ENCODE measurements around the gene BSPH1. TPM values are rescaled to one million over a fixed set of nuclear protein-coding genes. Genes with fewer than 3 reads are reported as not detected.

Gene BSPH1
- total and polyA plus RNA-seq, 2 experiments from 2014 or later, result not detected

DNA sequence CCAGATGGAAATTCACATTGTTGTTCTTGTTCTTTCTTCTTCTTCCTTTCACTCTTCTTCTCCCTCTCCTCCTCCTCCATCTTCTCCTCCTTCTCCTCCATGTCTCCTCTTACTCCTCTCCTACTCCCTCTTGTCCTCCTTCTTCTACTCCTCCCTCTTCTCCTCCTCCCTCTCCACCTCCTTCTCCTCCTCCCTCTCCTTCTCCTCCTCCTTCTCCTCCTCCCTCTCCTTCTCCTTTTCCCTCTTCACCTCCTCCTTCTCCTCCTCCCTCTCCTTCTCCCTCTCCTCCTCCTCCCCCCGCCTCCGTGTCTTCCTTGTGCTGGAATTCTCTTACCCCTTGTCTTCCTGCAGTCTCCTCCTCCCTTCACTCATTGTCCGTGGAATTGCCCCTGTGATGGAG, 33.5 kb upstream of the BSPH1 start:
- no peak overlapping the region for H3K27ac ChIP-seq
- TF ChIP-seq, protein P1, sequence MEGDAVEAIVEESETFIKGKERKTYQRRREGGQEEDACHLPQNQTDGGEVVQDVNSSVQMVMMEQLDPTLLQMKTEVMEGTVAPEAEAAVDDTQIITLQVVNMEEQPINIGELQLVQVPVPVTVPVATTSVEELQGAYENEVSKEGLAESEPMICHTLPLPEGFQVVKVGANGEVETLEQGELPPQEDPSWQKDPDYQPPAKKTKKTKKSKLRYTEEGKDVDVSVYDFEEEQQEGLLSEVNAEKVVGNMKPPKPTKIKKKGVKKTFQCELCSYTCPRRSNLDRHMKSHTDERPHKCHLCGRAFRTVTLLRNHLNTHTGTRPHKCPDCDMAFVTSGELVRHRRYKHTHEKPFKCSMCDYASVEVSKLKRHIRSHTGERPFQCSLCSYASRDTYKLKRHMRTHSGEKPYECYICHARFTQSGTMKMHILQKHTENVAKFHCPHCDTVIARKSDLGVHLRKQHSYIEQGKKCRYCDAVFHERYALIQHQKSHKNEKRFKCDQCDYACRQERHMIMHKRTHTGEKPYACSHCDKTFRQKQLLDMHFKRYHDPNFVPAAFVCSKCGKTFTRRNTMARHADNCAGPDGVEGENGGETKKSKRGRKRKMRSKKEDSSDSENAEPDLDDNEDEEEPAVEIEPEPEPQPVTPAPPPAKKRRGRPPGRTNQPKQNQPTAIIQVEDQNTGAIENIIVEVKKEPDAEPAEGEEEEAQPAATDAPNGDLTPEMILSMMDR (IDR thresholded peaks at IDR 0.05; ENCODE audit: low read depth, low read length), result no peak
- no peaks in the 10 kb centered on the region for H3K27me3 ChIP-seq
- H3K36me3 ChIP-seq, result no peaks in the 10 kb centered on the region
- no peak for DNase-seq (ENCODE audit: low read depth in 1 of 2, low spot score in 1 of 2)
- no peaks in the 10 kb centered on the region for H3K9me3 ChIP-seq (ENCODE audit: low read depth)
- no peaks in the 10 kb centered on the region for H3K4me1 ChIP-seq (ENCODE audit: low read depth)
- H3K4me3 ChIP-seq, result no peak overlapping the region

DNA sequence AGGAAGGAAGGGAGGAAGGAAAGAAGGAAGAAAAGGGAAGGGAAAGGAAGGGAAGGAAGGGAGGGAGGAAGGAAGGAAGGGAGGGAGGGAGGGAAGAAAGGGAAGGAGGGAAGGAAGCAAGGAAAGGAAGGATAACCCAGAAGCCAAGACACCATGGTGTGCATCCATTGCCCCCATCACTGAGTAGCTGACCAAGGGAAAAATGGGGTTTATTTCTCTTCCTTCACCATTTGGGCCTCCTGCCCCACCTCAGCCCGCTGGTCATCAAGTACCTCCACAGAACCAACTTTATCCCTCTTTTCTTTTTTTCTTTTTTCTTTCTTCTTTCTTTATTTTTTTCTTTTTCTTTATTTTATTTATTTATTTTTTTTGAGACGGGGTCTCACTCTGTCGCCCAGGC, 31.5 kb upstream of the BSPH1 start:
- Histone ChIP-seq H3K27ac (no peak overlapping the region), H3K4me1 (ENCODE audit: low read depth) (no peaks in the 10 kb centered on the region), H3K4me3 (no peak overlapping the region), H3K9me3 (ENCODE audit: low read depth) (no peaks in the 10 kb centered on the region), H3K27me3 (no peaks in the 10 kb centered on the region), H3K36me3 (no peaks in the 10 kb centered on the region)
- DNase-seq (ENCODE audit: low read depth in 1 of 2, low spot score in 1 of 2), result no peak
- TF ChIP-seq, protein P1 (IDR thresholded peaks at IDR 0.05; ENCODE audit: low read depth, low read length), result no peak

GRCh38 chr19:48023011-48023410, 31.0 kb upstream of the BSPH1 start:
- TF ChIP-seq, protein P1 (IDR thresholded peaks at IDR 0.05; ENCODE audit: low read depth, low read length), result no peak
- H3K9me3 ChIP-seq (ENCODE audit: low read depth), result no peaks in the 10 kb centered on the region
- no peaks in the 10 kb centered on the region for H3K36me3 ChIP-seq
- no peak for DNase-seq (ENCODE audit: low read depth in 1 of 2, low spot score in 1 of 2)
- no peaks in the 10 kb centered on the region for H3K27me3 ChIP-seq
- no peak overlapping the region for H3K4me3 ChIP-seq
- H3K27ac ChIP-seq, result no peak overlapping the region
- H3K4me1 ChIP-seq (ENCODE audit: low read depth), result no peaks in the 10 kb centered on the region

GRCh38 chr19:48020686-48021085, 28.7 kb upstream of the BSPH1 start:
- TF ChIP-seq, protein P1 (IDR thresholded peaks at IDR 0.05; ENCODE audit: low read depth, low read length), result no peak
- H3K4me3 ChIP-seq, result no peak overlapping the region
- no peaks in the 10 kb centered on the region for H3K36me3 ChIP-seq
- no peak for DNase-seq (ENCODE audit: low read depth in 1 of 2, low spot score in 1 of 2)
- no peaks in the 10 kb centered on the region for H3K27me3 ChIP-seq
- H3K4me1 ChIP-seq (ENCODE audit: low read depth), result no peaks in the 10 kb centered on the region
- no peak overlapping the region for H3K27ac ChIP-seq
- no peaks in the 10 kb centered on the region for H3K9me3 ChIP-seq (ENCODE audit: low read depth)

DNA sequence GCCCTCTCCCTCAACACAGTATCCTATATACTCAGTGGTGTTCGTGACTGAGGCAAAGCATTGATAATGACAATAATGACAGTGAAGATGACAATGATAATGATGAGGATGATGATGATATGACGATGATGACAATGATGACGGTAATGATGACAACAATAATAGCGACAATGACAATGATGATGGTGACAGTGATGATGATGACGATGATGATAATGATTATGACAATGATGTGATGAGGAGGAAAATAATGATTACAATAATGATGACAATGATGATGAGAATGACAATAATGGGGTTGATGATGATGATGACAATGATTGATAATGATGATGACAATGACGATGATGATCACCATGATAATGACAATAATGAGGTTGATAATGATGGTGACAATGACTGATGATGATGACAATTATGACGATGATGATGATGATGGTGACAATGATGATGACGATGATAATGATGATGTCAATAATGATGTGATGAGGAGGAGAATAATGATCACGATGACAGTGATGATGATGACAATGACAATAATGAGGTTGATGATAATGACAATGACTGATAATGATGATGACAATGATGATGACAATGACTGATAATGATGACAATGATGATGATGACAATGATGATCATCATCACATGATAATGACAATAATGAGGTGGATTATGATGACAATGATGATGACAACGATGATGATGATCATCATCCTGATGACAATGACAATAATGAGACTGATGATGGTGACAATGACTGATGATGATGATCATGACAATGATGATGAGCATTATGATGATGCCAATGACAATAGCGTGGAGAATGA, 19.2 kb upstream of the BSPH1 start:
- H3K4me1 ChIP-seq (ENCODE audit: low read depth), result no peaks in the 10 kb centered on the region
- H3K27ac ChIP-seq, result no peak overlapping the region
- TF ChIP-seq, protein P1 (IDR thresholded peaks at IDR 0.05; ENCODE audit: low read depth, low read length), result no peak
- no peaks in the 10 kb centered on the region for H3K9me3 ChIP-seq (ENCODE audit: low read depth)
- H3K27me3 ChIP-seq, result no peaks in the 10 kb centered on the region
- H3K36me3 ChIP-seq, result no peaks in the 10 kb centered on the region
- no peak for DNase-seq (ENCODE audit: low read depth in 1 of 2, low spot score in 1 of 2)
- H3K4me3 ChIP-seq, result no peak overlapping the region

All from cardiac muscle cell (in vitro differentiated cells and primary cell).